Kasumi-1 (cell line): ENCODE data around the gene PDE2A.

Source experiments
- DNase-seq, 2 experiments: peaks; one replicate each; lab custom pipeline; 2025; lab: John Stamatoyannopoulos, UW

The PDE2A gene

GRCh38 chr11:72589802-72590761 lies 84.1 kb downstream of the PDE2A start:
- DNase-seq, result peak; percentile 50 to 52

GRCh38 chr11:72588421-72589410 lies 85.5 kb downstream of the PDE2A start:
- DNase-seq, result peak in 1 of 2 experiments; percentile 22

GRCh38 chr11:72587696-72588095 lies 86.5 kb downstream of the PDE2A start:
- no peak for DNase-seq

GRCh38 chr11:72586321-72587090 lies 87.7 kb downstream of the PDE2A start:
- DNase-seq, result no peak

GRCh38 chr11:72585762-72586311 lies 88.4 kb downstream of the PDE2A start:
- peak; percentile 63 to 72 for DNase-seq

- no peak for DNase-seq
Observed at GRCh38 chr11:72584939-72585597, 89.2 kb downstream of the PDE2A start.

GRCh38 chr11:72584293-72584938 lies 89.8 kb downstream of the PDE2A start:
- no peak for DNase-seq

GRCh38 chr11:72583616-72584292 lies 90.5 kb downstream of the PDE2A start:
- no peak for DNase-seq

GRCh38 chr11:72583177-72583553 lies 91.1 kb downstream of the PDE2A start:
- no peak for DNase-seq

GRCh38 chr11:72582206-72583176 lies 91.7 kb downstream of the PDE2A start:
- DNase-seq, result no peak

GRCh38 chr11:72581067-72581466 lies 93.2 kb downstream of the PDE2A start:
- no peak for DNase-seq

- no peak for DNase-seq
Observed at GRCh38 chr11:72580642-72580950, 93.6 kb downstream of the PDE2A start.

GRCh38 chr11:72579816-72580641 lies 94.2 kb downstream of the PDE2A start:
- DNase-seq, result no peak

- no peak for DNase-seq
Observed at GRCh38 chr11:72578991-72579815, 95.0 kb downstream of the PDE2A start.

- no peak for DNase-seq
Observed at GRCh38 chr11:72578566-72578965, 95.7 kb downstream of the PDE2A start.

GRCh38 chr11:72578051-72578450 lies 96.2 kb downstream of the PDE2A start:
- no peak for DNase-seq

- no peak for DNase-seq
Observed at GRCh38 chr11:72577271-72577721, 96.9 kb downstream of the PDE2A start.
